OCI-LY7 (cell line): ENCODE results near the gene MZT1. TPM values are rescaled to one million over a fixed set of nuclear protein-coding genes. Genes with fewer than 3 reads are reported as not detected.

ENCODE experiments used
- BruUV-seq: library from RNA; stranded (reverse); fragments of 400-500 nt; replicated peaks from 2 replicates; lab custom pipeline; 2021; lab: Mats Ljungman, UMichigan
- CTCF ChIA-PET: fragments of 300-600 bp; sonication (Branson Sonifier 250); formaldehyde crosslinking; loops from one replicate; lab custom pipeline; 2022; ENCODE audit warnings: antibody characterized with exemption; ENCODE audit not compliant: unreplicated experiment; lab: Charles Lee
- POLR2A ChIA-PET: fragments of 300-600 bp; sonication (Branson Sonifier 250); formaldehyde crosslinking; loops from one replicate; lab custom pipeline; 2022; ENCODE audit warnings: antibody characterized with exemption; lab: Charles Lee
- DNase-seq: peaks from one replicate; pipeline ENCODE4 v3.0.0-alpha.2; 2015; ENCODE audit warnings: low spot score
- H2AFZ ChIP-seq: fragments of 200-600 bp; sonication (generic), shearing (Covaris generic); 2 replicates; pipeline ENCODE4 v1.6.1; 2014; ENCODE audit warnings: mild to moderate bottlenecking, antibody characterized with exemption, low read length, moderate library complexity
- H3K27ac ChIP-seq: fragments of 200-600 bp; sonication (generic); 2 replicates; pipeline ENCODE4 v1.5.1; 2014; ENCODE audit warnings: mixed run types, low read depth, mild to moderate bottlenecking, moderate library complexity, low read length, inconsistent platforms; ENCODE audit not compliant: poor library complexity, severe bottlenecking
- H3K36me3 ChIP-seq: fragments of 200-600 bp; sonication (generic); 2 replicates; pipeline ENCODE4 v1.6.1; 2014; ENCODE audit warnings: mild to moderate bottlenecking, antibody characterized with exemption, low read length, moderate library complexity, mixed read lengths; ENCODE audit not compliant: insufficient read depth
- H3K4me1 ChIP-seq: fragments of 200-600 bp; sonication (generic); 2 replicates; pipeline ENCODE4 v1.5.1; 2014; ENCODE audit warnings: mild to moderate bottlenecking, low read length; ENCODE audit not compliant: insufficient read depth, poor library complexity, severe bottlenecking
- H3K4me2 ChIP-seq: fragments of 200-600 bp; sonication (generic); 2 replicates; pipeline ENCODE4 v1.6.1; 2014; ENCODE audit warnings: mild to moderate bottlenecking, low read length
- H3K4me3 ChIP-seq: fragments of 200-600 bp; sonication (generic); 2 replicates; pipeline ENCODE4 v1.5.1; 2014; ENCODE audit warnings: mild to moderate bottlenecking, low read depth, low read length; ENCODE audit not compliant: poor library complexity, severe bottlenecking
- H3K79me2 ChIP-seq: fragments of 200-600 bp; sonication (generic); 2 replicates; pipeline ENCODE4 v1.6.1; 2016; ENCODE audit warnings: low read depth, mild to moderate bottlenecking, low read length, moderate library complexity, mixed read lengths; ENCODE audit not compliant: insufficient read depth
- H3K9me2 ChIP-seq: fragments of 200-600 bp; sonication (generic); 2 replicates; pipeline ENCODE4 v1.6.1; 2016; ENCODE audit warnings: mild to moderate bottlenecking, low read length, mixed read lengths; ENCODE audit not compliant: insufficient read depth
- H3K9me3 ChIP-seq: fragments of 200-600 bp; sonication (generic); 2 replicates; pipeline ENCODE4 v1.6.1; 2014; ENCODE audit warnings: mild to moderate bottlenecking, mixed run types, low read length, mixed read lengths
- H4K20me1 ChIP-seq: fragments of 200-600 bp; sonication (generic); 2 replicates; pipeline ENCODE4 v1.6.1; 2014; ENCODE audit warnings: mild to moderate bottlenecking, antibody characterized with exemption, low read length, moderate library complexity, mixed read lengths; ENCODE audit not compliant: insufficient read depth
- CTCF ChIP-seq: fragments of 200-600 bp; sonication (generic); conservative IDR thresholded peaks from 2 replicates; pipeline ENCODE4 v1.5.1; 2014; ENCODE audit warnings: mild to moderate bottlenecking, antibody characterized with exemption, low read length, moderate library complexity, mixed read lengths
- EZH2phosphoT487 ChIP-seq: fragments of 200-600 bp; sonication (generic); IDR thresholded peaks from 2 replicates; pipeline ENCODE4 v1.6.1; 2018; ENCODE audit warnings: low read depth, borderline replicate concordance, mild to moderate bottlenecking, mixed run types, antibody characterized with exemption, low read length, moderate library complexity, mixed read lengths
- intact Hi-C: fragments of 100-400 bp; cut with micrococcal nuclease; formaldehyde crosslinking; loops from one replicate; pipeline ENCODE4 v1.10.0; 2022; ENCODE audit not compliant: unreplicated experiment
- total RNA-seq, 2 experiments: library from RNA; depleted of rRNA in 1 of 2; stranded (reverse); fragments of >200 nt in 1 of 2; shearing (Covaris generic) in 1 of 2; gene quantifications; 2 replicates each; pipeline ENCODE4 v1.2.3, GENCODE V29; 2014 to 2022

Gene MZT1
- total RNA-seq, 2 experiments from 2014 or later: 43.3 to 50.7 TPM

DNA sequence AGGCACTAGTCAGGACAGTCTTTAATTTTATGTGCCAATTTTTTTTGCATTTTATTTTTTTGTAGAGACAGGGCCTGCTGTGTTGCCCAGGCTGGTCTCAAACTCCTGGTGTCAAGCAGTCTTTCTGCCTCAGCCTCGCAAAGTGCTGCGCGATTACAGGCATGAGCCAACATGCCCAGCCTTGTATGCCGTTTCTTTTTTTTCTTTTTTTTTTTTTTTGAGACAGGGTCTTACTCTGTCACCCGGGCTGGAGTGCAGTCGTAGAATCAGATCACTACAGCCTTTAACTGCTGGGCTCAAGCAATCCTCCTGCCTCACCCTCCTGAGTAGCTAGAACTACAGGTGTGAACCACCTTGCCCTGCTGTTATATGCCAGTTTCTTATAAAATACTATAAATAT, 26.7 kb upstream of the MZT1 start:
- no peak overlapping the region for H3K4me3 ChIP-seq
- H2AFZ ChIP-seq: no peak overlapping the region
- no peaks in the 10 kb centered on the region for H3K9me2 ChIP-seq
- ChIA-PET POLR2A (interaction anchor here (1.6 to 2.1 kb wide), 3 partner anchors 10 to 23 kb away, joined by 5 read pairs; no protein-coding TSS in a partner anchor), CTCF (no interaction called here)
- no peak overlapping the region for H3K4me2 ChIP-seq
- H3K9me3 ChIP-seq: no peaks in the 10 kb centered on the region
- H3K79me2 ChIP-seq: peaks cover 37% of the 10 kb centered on the region; the same call in 1 of the 2 replicates
- no peaks in the 10 kb centered on the region for H3K4me1 ChIP-seq
- H3K36me3 ChIP-seq: peaks cover 97% of the 10 kb centered on the region
- H3K27ac ChIP-seq: no peak overlapping the region
- no peak for DNase-seq
- BruUV-seq: no TSS peak
- peaks cover 17% of the 10 kb centered on the region for H4K20me1 ChIP-seq
- TF ChIP-seq EZH2phosphoT487 (no peak), CTCF (no peak)
- intact Hi-C loops: no loop called here

GRCh38 chr13:72751220-72751619, 23.8 kb upstream of the MZT1 start:
- no peak overlapping the region for H3K4me2 ChIP-seq
- peaks cover 18% of the 10 kb centered on the region for H4K20me1 ChIP-seq
- no peaks in the 10 kb centered on the region for H3K9me3 ChIP-seq
- ChIA-PET POLR2A (interaction anchor here (0.6 to 2.6 kb wide), 6 partner anchors 13 to 51 kb away, joined by 3 to 11 read pairs (median 4); no protein-coding TSS in a partner anchor), CTCF (no interaction called here)
- TF ChIP-seq EZH2phosphoT487 (no peak), CTCF (no peak)
- no peak overlapping the region for H2AFZ ChIP-seq
- BruUV-seq: no TSS peak
- H3K4me1 ChIP-seq: no peaks in the 10 kb centered on the region
- peaks cover 99% of the 10 kb centered on the region for H3K36me3 ChIP-seq
- H3K27ac ChIP-seq: no peak overlapping the region
- intact Hi-C loops: no loop called here
- H3K79me2 ChIP-seq: peaks cover 50% of the 10 kb centered on the region; the same call in 1 of the 2 replicates
- DNase-seq: no peak
- no peak overlapping the region for H3K4me3 ChIP-seq
- H3K9me2 ChIP-seq: no peaks in the 10 kb centered on the region

DNA sequence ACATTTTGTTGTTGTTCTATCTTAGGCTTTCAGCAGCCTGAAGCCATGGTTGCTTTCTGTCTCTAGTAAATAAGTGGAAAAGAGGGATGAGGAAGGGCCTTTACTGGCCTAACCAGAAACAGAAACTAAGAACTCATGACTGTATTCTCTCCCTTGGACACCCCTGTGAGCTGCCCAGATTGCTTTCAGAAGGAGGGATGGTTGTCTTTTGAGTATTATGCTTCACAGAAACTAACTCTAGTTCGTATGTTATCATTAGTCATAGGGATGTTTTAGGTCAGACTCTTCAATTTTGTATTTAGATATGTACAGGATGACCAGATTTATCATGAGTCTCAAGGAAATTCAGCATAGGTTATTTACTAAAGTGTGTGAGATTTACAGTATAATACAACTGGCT, 17.8 kb upstream of the MZT1 start:
- Histone ChIP-seq H3K4me3 (no peak overlapping the region), H4K20me1 (peaks cover 5% of the 10 kb centered on the region), H3K4me1 (no peaks in the 10 kb centered on the region), H2AFZ (no peak overlapping the region), H3K36me3 (peaks cover 100% of the 10 kb centered on the region), H3K4me2 (no peak overlapping the region), H3K79me2 (peaks cover 47% of the 10 kb centered on the region; the same call in 1 of the 2 replicates), H3K9me2 (no peaks in the 10 kb centered on the region), H3K9me3 (no peaks in the 10 kb centered on the region), H3K27ac (no peak overlapping the region)
- TF ChIP-seq CTCF: no peak
- no peak for TF ChIP-seq EZH2phosphoT487
- intact Hi-C loops: no loop called here
- BruUV-seq: no TSS peak
- ChIA-PET CTCF (no interaction called here), POLR2A (no interaction called here)
- no peak for DNase-seq
